Measurements from ENCODE around the gene EIF3L. TPM values are rescaled to one million over a fixed set of nuclear protein-coding genes. Genes with fewer than 3 reads are reported as not detected.

The EIF3L gene
- total RNA-seq, 1 donor from 2014 or later = 452 TPM

GRCh38 chr22:37823134-37823985, 25.9 kb upstream of the EIF3L start, which contains the start of gene GALR3:
Gene GALR3 (plus strand): TSS chr22:37823382. CDS start chr22:37823407, 25 bp downstream.
- TF ChIP-seq CTCF (IDR thresholded peaks at IDR 0.05) = no peak
- H3K27me3 Mint-ChIP-seq (ENCODE audit: unreplicated experiment) = peaks cover 6% of the 10 kb centered on the region
- H3K36me3 Mint-ChIP-seq (ENCODE audit: unreplicated experiment) = peaks cover 2% of the 10 kb centered on the region
- DNase-seq (ENCODE audit: extremely low spot score, unreplicated experiment) = no peak
- no peaks in the 10 kb centered on the region for H3K9me3 Mint-ChIP-seq (ENCODE audit: unreplicated experiment)
- H3K4me1 Mint-ChIP-seq (ENCODE audit: unreplicated experiment) = peaks cover 5% of the 10 kb centered on the region
- no peak within 1 kb of the TSS for H3K27ac Mint-ChIP-seq (ENCODE audit: unreplicated experiment)
- H3K4me3 Mint-ChIP-seq (ENCODE audit: unreplicated experiment) = no peak within 1 kb of the TSS

- Mint-ChIP-seq H3K36me3 (ENCODE audit: unreplicated experiment) (peaks cover 6% of the 10 kb centered on the region), H3K9me3 (ENCODE audit: unreplicated experiment) (no peaks in the 10 kb centered on the region)
Observed at GRCh38 chr22:37824674-37825641, 24.3 kb upstream of the EIF3L start.

GRCh38 chr22:37827056-37827455, 22.2 kb upstream of the EIF3L start:
- H3K27me3 Mint-ChIP-seq (ENCODE audit: unreplicated experiment) = no peaks in the 10 kb centered on the region
- peaks cover 10% of the 10 kb centered on the region for H3K36me3 Mint-ChIP-seq (ENCODE audit: unreplicated experiment)
- H3K9me3 Mint-ChIP-seq (ENCODE audit: unreplicated experiment) = no peaks in the 10 kb centered on the region
- no peak for TF ChIP-seq CTCF (IDR thresholded peaks at IDR 0.05)
- H3K27ac Mint-ChIP-seq (ENCODE audit: unreplicated experiment) = no peak overlapping the region
- H3K4me1 Mint-ChIP-seq (ENCODE audit: unreplicated experiment) = peaks cover 4% of the 10 kb centered on the region
- no peak overlapping the region for H3K4me3 Mint-ChIP-seq (ENCODE audit: unreplicated experiment)
- DNase-seq (ENCODE audit: extremely low spot score, unreplicated experiment) = no peak

More at GRCh38 chr22:37824674-37825641, 24.3 kb upstream of the EIF3L start:
- H3K4me3 Mint-ChIP-seq (ENCODE audit: unreplicated experiment) = peak overlapping the region; percentile 61
- peaks cover 5% of the 10 kb centered on the region for H3K4me1 Mint-ChIP-seq (ENCODE audit: unreplicated experiment)
- H3K27me3 Mint-ChIP-seq (ENCODE audit: unreplicated experiment) = peaks cover 6% of the 10 kb centered on the region
- H3K27ac Mint-ChIP-seq (ENCODE audit: unreplicated experiment) = no peak overlapping the region
- no peak for TF ChIP-seq CTCF (IDR thresholded peaks at IDR 0.05)
- no peak for DNase-seq (ENCODE audit: extremely low spot score, unreplicated experiment)

- no peak overlapping the region for H3K4me3 Mint-ChIP-seq (ENCODE audit: unreplicated experiment)
- peaks cover 16% of the 10 kb centered on the region for H3K36me3 Mint-ChIP-seq (ENCODE audit: unreplicated experiment)
- peaks cover 1% of the 10 kb centered on the region for H3K4me1 Mint-ChIP-seq (ENCODE audit: unreplicated experiment)
- DNase-seq (ENCODE audit: extremely low spot score, unreplicated experiment) = no peak
- H3K9me3 Mint-ChIP-seq (ENCODE audit: unreplicated experiment) = no peaks in the 10 kb centered on the region
- H3K27me3 Mint-ChIP-seq (ENCODE audit: unreplicated experiment) = no peaks in the 10 kb centered on the region
- no peak overlapping the region for H3K27ac Mint-ChIP-seq (ENCODE audit: unreplicated experiment)
- no peak for TF ChIP-seq CTCF (IDR thresholded peaks at IDR 0.05)
Observed at GRCh38 chr22:37830093-37830842, 19.0 kb upstream of the EIF3L start.

Measured in osteocyte (in vitro differentiated cells).